ENCODE measurements around the gene STRADA. TPM values are rescaled to one million over a fixed set of nuclear protein-coding genes. Genes with fewer than 3 reads are reported as not detected.

STRADA gene
- total and polyA plus RNA-seq, 2 experiments from 2014 or later, result 19.9 to 24.4 TPM

GRCh38 chr17:63786117-63786516, 44.5 kb upstream of the STRADA start:
- WGBS (ENCODE audit: low lambda C conversion rate, missing lambda C conversion rate), result 100% methylated on average over 1 of the region's 1 CpG
- Histone ChIP-seq H3K9me2 (replicated peaks; ENCODE audit: insufficient read depth) (no peaks in the 10 kb centered on the region), H3K79me2 (peaks cover 97% of the 10 kb centered on the region), H3K9me3 (ENCODE audit: low read depth) (no peaks in the 10 kb centered on the region), H2AFZ (no peak overlapping the region), H3K27me3 (no peaks in the 10 kb centered on the region), H3K36me3 (replicated peaks; ENCODE audit: insufficient read depth, low read depth) (peaks cover 6% of the 10 kb centered on the region), H3K27ac (no peak overlapping the region), H4K20me1 (ENCODE audit: insufficient read depth, poor library complexity, severe bottlenecking) (peaks cover 60% of the 10 kb centered on the region), H3K4me2 (no peak overlapping the region), H3K4me3 (no peak overlapping the region), H3K4me1 (ENCODE audit: insufficient read depth) (no peaks in the 10 kb centered on the region)
- DNase-seq (ENCODE audit: low spot score), result no peak
- TF ChIP-seq CTCF (IDR thresholded peaks at IDR 0.05; ENCODE audit: poor library complexity), result no peak
- TF ChIP-seq EZH2phosphoT487 (IDR thresholded peaks at IDR 0.05; ENCODE audit: low read depth, severe bottlenecking, unreplicated experiment), result no peak
- no peak for TF ChIP-seq EZH2 (IDR thresholded peaks at IDR 0.05; ENCODE audit: borderline replicate concordance)

- no peak overlapping the region for H2AFZ ChIP-seq
- no peak for DNase-seq (ENCODE audit: low spot score)
- no peaks in the 10 kb centered on the region for H3K9me3 ChIP-seq (ENCODE audit: low read depth)
- no peaks in the 10 kb centered on the region for H3K9me2 ChIP-seq (replicated peaks; ENCODE audit: insufficient read depth)
- H3K4me1 ChIP-seq (ENCODE audit: insufficient read depth), result no peaks in the 10 kb centered on the region
- WGBS (ENCODE audit: low lambda C conversion rate, missing lambda C conversion rate), result 95% methylated on average over 1 of the region's 1 CpG
- H3K79me2 ChIP-seq, result peaks cover 97% of the 10 kb centered on the region
- H4K20me1 ChIP-seq (ENCODE audit: insufficient read depth, poor library complexity, severe bottlenecking), result peaks cover 62% of the 10 kb centered on the region
- no peak overlapping the region for H3K4me2 ChIP-seq
- TF ChIP-seq CTCF (IDR thresholded peaks at IDR 0.05; ENCODE audit: poor library complexity) (no peak), EZH2phosphoT487 (IDR thresholded peaks at IDR 0.05; ENCODE audit: low read depth, severe bottlenecking, unreplicated experiment) (no peak), EZH2 (IDR thresholded peaks at IDR 0.05; ENCODE audit: borderline replicate concordance) (no peak)
- H3K36me3 ChIP-seq (replicated peaks; ENCODE audit: insufficient read depth, low read depth), result peaks cover 6% of the 10 kb centered on the region
- no peaks in the 10 kb centered on the region for H3K27me3 ChIP-seq
- no peak overlapping the region for H3K27ac ChIP-seq
- no peak overlapping the region for H3K4me3 ChIP-seq
These were observed 44.0 kb upstream of the STRADA start for GRCh38 chr17:63785556-63785955.

- no peak overlapping the region for H3K27ac ChIP-seq
- H3K9me3 ChIP-seq (ENCODE audit: low read depth), result no peaks in the 10 kb centered on the region
- H4K20me1 ChIP-seq (ENCODE audit: insufficient read depth, poor library complexity, severe bottlenecking), result peaks cover 79% of the 10 kb centered on the region
- H3K79me2 ChIP-seq, result peaks cover 100% of the 10 kb centered on the region
- no peak overlapping the region for H2AFZ ChIP-seq
- TF ChIP-seq CTCF (IDR thresholded peaks at IDR 0.05; ENCODE audit: poor library complexity) (no peak), EZH2 (IDR thresholded peaks at IDR 0.05; ENCODE audit: borderline replicate concordance) (no peak), EZH2phosphoT487 (IDR thresholded peaks at IDR 0.05; ENCODE audit: low read depth, severe bottlenecking, unreplicated experiment) (no peak)
- no peak for DNase-seq (ENCODE audit: low spot score)
- no peak overlapping the region for H3K4me2 ChIP-seq
- no peaks in the 10 kb centered on the region for H3K9me2 ChIP-seq (replicated peaks; ENCODE audit: insufficient read depth)
- H3K4me1 ChIP-seq (ENCODE audit: insufficient read depth), result no peaks in the 10 kb centered on the region
- H3K36me3 ChIP-seq (replicated peaks; ENCODE audit: insufficient read depth, low read depth), result no peaks in the 10 kb centered on the region
- H3K4me3 ChIP-seq, result no peak overlapping the region
- no peaks in the 10 kb centered on the region for H3K27me3 ChIP-seq
- 94% methylated on average over 6 of the region's 6 CpGs for WGBS (ENCODE audit: low lambda C conversion rate, missing lambda C conversion rate)
These were observed 41.9 kb upstream of the STRADA start for GRCh38 chr17:63783522-63783921.

GRCh38 chr17:63780928-63781327, 39.3 kb upstream of the STRADA start:
- Histone ChIP-seq H3K27ac (no peak overlapping the region), H3K36me3 (replicated peaks; ENCODE audit: insufficient read depth, low read depth) (no peaks in the 10 kb centered on the region), H3K9me3 (ENCODE audit: low read depth) (no peaks in the 10 kb centered on the region), H3K79me2 (peaks cover 100% of the 10 kb centered on the region), H2AFZ (no peak overlapping the region), H4K20me1 (ENCODE audit: insufficient read depth, poor library complexity, severe bottlenecking) (peaks cover 96% of the 10 kb centered on the region), H3K9me2 (replicated peaks; ENCODE audit: insufficient read depth) (no peaks in the 10 kb centered on the region), H3K4me2 (no peak overlapping the region), H3K4me1 (ENCODE audit: insufficient read depth) (no peaks in the 10 kb centered on the region), H3K4me3 (no peak overlapping the region), H3K27me3 (no peaks in the 10 kb centered on the region)
- no peak for DNase-seq (ENCODE audit: low spot score)
- WGBS (ENCODE audit: low lambda C conversion rate, missing lambda C conversion rate), result 99% methylated on average over 4 of the region's 4 CpGs
- TF ChIP-seq EZH2phosphoT487 (IDR thresholded peaks at IDR 0.05; ENCODE audit: low read depth, severe bottlenecking, unreplicated experiment) (no peak), EZH2 (IDR thresholded peaks at IDR 0.05; ENCODE audit: borderline replicate concordance) (no peak), CTCF (IDR thresholded peaks at IDR 0.05; ENCODE audit: poor library complexity) (no peak)
